Endothelial cell of umbilical vein (primary cell): ENCODE measurements around the gene LRRC70. TPM values are rescaled to one million over a fixed set of nuclear protein-coding genes. Genes with fewer than 3 reads are reported as not detected.

Experiments
- BruUV-seq: library from RNA; stranded (reverse); fragments of 400-500 nt; replicated peaks from 2 replicates; lab custom pipeline; 2021; lab: Mats Ljungman, UMichigan
- CTCF ChIA-PET: fragments of 300-600, 350-600 bp; sonication (Branson Sonifier 250); formaldehyde crosslinking; loops from one replicate; lab custom pipeline; 2021; ENCODE audit warnings: antibody characterized with exemption, inconsistent platforms; lab: Charles Lee
- POLR2A ChIA-PET: fragments of 300-600, 350-600 bp; sonication (Branson Sonifier 250); formaldehyde crosslinking; loops from one replicate; lab custom pipeline; 2021; ENCODE audit warnings: antibody characterized with exemption, inconsistent platforms; lab: Charles Lee
- DNase-seq: peaks from one replicate; pipeline ENCODE4 v3.0.0-alpha.2; 2011; ENCODE audit warnings: low read depth, low spot score
- FAIRE-seq: peaks from 2 replicates; lab custom pipeline; 2011; peaks lifted over from hg19 to GRCh38; lab: Jason Lieb, UNC
- H2AFZ ChIP-seq: 2 replicates; pipeline ENCODE4 v1.6.0; 2012; ENCODE audit warnings: low read depth, low read length, control low read depth, inconsistent platforms
- H3K27ac ChIP-seq: 2 replicates; pipeline ENCODE4 v1.5.1; 2011; ENCODE audit warnings: low read depth, mild to moderate bottlenecking, control low read depth, low read length, moderate library complexity; ENCODE audit not compliant: insufficient read depth
- H3K27me3 ChIP-seq, 2 experiments: 2 replicates each; pipeline versions ENCODE4 v1.6.0 to v1.6.1; 2011; ENCODE audit warnings: low read length in 2 of 2, mixed read lengths in 1 of 2; ENCODE audit not compliant: control insufficient read depth in 2 of 2, insufficient read depth in 2 of 2
- H3K36me3 ChIP-seq, 2 experiments: 2 replicates in 1 of 2; 3 replicates in 1 of 2; pipeline ENCODE4 v1.5.1; 2011; ENCODE audit warnings: low read length in 2 of 2, mild to moderate bottlenecking in 1 of 2, moderate library complexity in 1 of 2; ENCODE audit not compliant: control insufficient read depth in 2 of 2, insufficient read depth in 2 of 2; ENCODE audit errors: extremely low read depth in 1 of 2
- H3K4me1 ChIP-seq: 3 replicates; pipeline ENCODE4 v1.5.1; 2011; ENCODE audit warnings: mild to moderate bottlenecking, low read length; ENCODE audit not compliant: control insufficient read depth, insufficient read depth; ENCODE audit errors: extremely low read depth
- H3K4me2 ChIP-seq: 2 replicates; pipeline ENCODE4 v1.6.1; 2011; ENCODE audit warnings: low read length, control low read depth, mixed read lengths; ENCODE audit not compliant: insufficient read depth
- H3K4me3 ChIP-seq, 3 experiments: fragments of 200-600 bp in 1 of 3; sonication (generic), shearing (Covaris generic) in 1 of 3; replicated peaks in 1 of 3; 2 replicates each; pipeline ENCODE4 v1.5.1; 2011 to 2016; ENCODE audit warnings: control low read depth in 3 of 3, low read length in 3 of 3, mild to moderate bottlenecking in 2 of 3, inconsistent platforms in 1 of 3, low read depth in 1 of 3, moderate library complexity in 1 of 3; ENCODE audit not compliant: insufficient read depth in 1 of 3
- H3K79me2 ChIP-seq: 2 replicates; pipeline ENCODE4 v1.6.0; 2012; ENCODE audit warnings: low read length, inconsistent platforms; ENCODE audit not compliant: control insufficient read depth, insufficient read depth
- H3K9ac ChIP-seq: replicated peaks from 2 replicates; pipeline ENCODE3; 2011; ENCODE audit warnings: low read length, control low read depth; ENCODE audit not compliant: insufficient read depth; ENCODE audit errors: extremely low read depth
- H3K9me1 ChIP-seq: replicated peaks from 3 replicates; pipeline ENCODE4 v1.6.0; 2011; ENCODE audit warnings: mild to moderate bottlenecking, low read length; ENCODE audit not compliant: control insufficient read depth, insufficient read depth; ENCODE audit errors: extremely low read depth
- H3K9me3 ChIP-seq: replicated peaks from 2 replicates; pipeline ENCODE4 v1.5.1; 2012; ENCODE audit warnings: low read length, inconsistent platforms; ENCODE audit not compliant: control insufficient read depth, insufficient read depth
- H4K20me1 ChIP-seq: replicated peaks from 2 replicates; pipeline ENCODE3; 2011; ENCODE audit warnings: mild to moderate bottlenecking, low read length; ENCODE audit not compliant: control insufficient read depth, insufficient read depth; ENCODE audit errors: extremely low read depth
- CTCF ChIP-seq, 2 donors: IDR thresholded peaks; 1 replicate in 1 of 2; 2 replicates in 1 of 2; pipeline ENCODE4 v1.5.1; 2011; ENCODE audit warnings: low read length in 2 of 2, mild to moderate bottlenecking in 2 of 2, moderate library complexity in 2 of 2, control low read depth in 1 of 2, inconsistent platforms in 1 of 2, low read depth in 1 of 2; ENCODE audit not compliant: insufficient read depth in 1 of 2; ENCODE audit errors: extremely low read depth in 1 of 2
- EZH2 ChIP-seq: IDR thresholded peaks from 2 replicates; pipeline ENCODE4 v1.6.1; 2012; ENCODE audit warnings: borderline replicate concordance, low read depth, mild to moderate bottlenecking, moderate library complexity, low read length, inconsistent platforms; ENCODE audit not compliant: severe bottlenecking
- FOS ChIP-seq: IDR thresholded peaks from 2 replicates; pipeline ENCODE4 v1.6.1; 2011; ENCODE audit warnings: mild to moderate bottlenecking, low read length, moderate library complexity, borderline replicate concordance; ENCODE audit not compliant: insufficient read depth
- GATA2 ChIP-seq: IDR thresholded peaks from 2 replicates; pipeline ENCODE4 v1.7.0; 2011; ENCODE audit warnings: low read depth, mild to moderate bottlenecking, moderate library complexity, mixed read lengths, low read length; ENCODE audit not compliant: insufficient read length, insufficient read depth
- JUN ChIP-seq: IDR thresholded peaks from 2 replicates; pipeline ENCODE4 v1.6.1; 2011; ENCODE audit warnings: borderline replicate concordance, low read depth; ENCODE audit not compliant: insufficient read length, insufficient read depth
- MAX ChIP-seq: IDR thresholded peaks from 2 replicates; pipeline ENCODE4 v1.6.1; 2011; ENCODE audit not compliant: insufficient read depth, insufficient read length
- MYC ChIP-seq: IDR thresholded peaks from one replicate; pipeline ENCODE4 v1.6.1; 2011; ENCODE audit warnings: mild to moderate bottlenecking, low read depth, low read length
- POLR2A ChIP-seq: IDR thresholded peaks from 2 replicates; pipeline ENCODE4 v1.6.1; 2012; ENCODE audit warnings: low read depth, mild to moderate bottlenecking, control low read depth, low read length
- POLR2AphosphoS5 ChIP-seq: IDR thresholded peaks from 2 replicates; pipeline ENCODE4 v1.6.1; 2012; ENCODE audit warnings: low read depth, mild to moderate bottlenecking, control low read depth, low read length, moderate library complexity; ENCODE audit not compliant: insufficient read depth
- dilution Hi-C: fragments of 300-500 bp; cut with MboI; formaldehyde crosslinking; loops from one replicate; pipeline ENCODE4 v1.15.0; 2019; ENCODE audit warnings: low sequenced_read_pairs; ENCODE audit not compliant: extremely low pct_ligation_motif_present
- intact Hi-C: fragments of 100-400 bp; cut with micrococcal nuclease; formaldehyde crosslinking; loops from one replicate; pipeline ENCODE4 v1.10.0; 2022
- polyA plus RNA-seq, 4 experiments: library from polyadenylated mRNA; depleted of rRNA in 3 of 4; stranded (reverse) in 3 of 4; unstranded in 1 of 4; fragments of >200 nt; gene quantifications; 2 replicates each; pipeline versions ENCODE4 v1.2.1 to v1.2.3, GENCODE V29; 2011 to 2012; ENCODE audit warnings: missing spikeins in 1 of 4
- total RNA-seq: library from RNA; stranded (reverse); gene quantifications from 2 replicates; pipeline ENCODE4 v1.2.3, GENCODE V29; 2021

LRRC70 gene
- total and polyA plus RNA-seq, 2 donors (not counting 3 experiments of a cell fraction or from before 2014, with no cell fraction given): 24.5 to 32.6 TPM

- peak overlapping the region; percentile 100 for H3K9ac ChIP-seq
- H3K4me1 ChIP-seq: peaks cover 62% of the 10 kb centered on the region
- ChIA-PET CTCF (interaction anchor here (0.8 to 2.6 kb wide), 7 partner anchors 9 to 201 kb away, joined by 3 to 13 read pairs (median 3); no protein-coding TSS in a partner anchor), POLR2A (no interaction called here)
- peak overlapping the region in 1 of 3 experiments; percentile 99 for H3K4me3 ChIP-seq
- no peaks in the 10 kb centered on the region for H4K20me1 ChIP-seq
- DNase-seq (peak; percentile 32), FAIRE-seq (no peak)
- no peak for TF ChIP-seq MYC
- TF ChIP-seq GATA2: peak; percentile 90
- intact Hi-C loops (loop anchor here (2.0 to 5.0 kb wide), 3 partner anchors 80 to 270 kb away; partner anchors contain the start of genes IPO11 and KIF2A), dilution Hi-C loops (no loop called here)
- no peaks in the 10 kb centered on the region for H3K9me3 ChIP-seq
- peaks cover 41% of the 10 kb centered on the region for H3K79me2 ChIP-seq
- H3K4me2 ChIP-seq: peak overlapping the region; percentile 100
- H3K27me3 ChIP-seq: no peaks in the 10 kb centered on the region
- no peaks in the 10 kb centered on the region for H3K36me3 ChIP-seq
- H2AFZ ChIP-seq: no peak overlapping the region
- H3K27ac ChIP-seq: peak overlapping the region; percentile 88
- H3K9me1 ChIP-seq: no peaks in the 10 kb centered on the region
- BruUV-seq: no TSS peak
Measured at GRCh38 chr5:62577488-62577887, 1.1 kb upstream of the LRRC70 start.

GRCh38 chr5:62579761-62580160 is 1.1 kb downstream of the LRRC70 start:
- Histone ChIP-seq H4K20me1 (no peaks in the 10 kb centered on the region), H2AFZ (no peak overlapping the region), H3K4me2 (peak overlapping the region; percentile 100), H3K36me3 (no peaks in the 10 kb centered on the region), H3K4me1 (peaks cover 78% of the 10 kb centered on the region), H3K79me2 (peaks cover 55% of the 10 kb centered on the region), H3K9me3 (no peaks in the 10 kb centered on the region), H3K27ac (peak overlapping the region; percentile 88), H3K9me1 (no peaks in the 10 kb centered on the region), H3K9ac (peak overlapping the region; percentile 100), H3K4me3 (peak overlapping the region; percentile 51 to 99 (median 95)), H3K27me3 (no peaks in the 10 kb centered on the region)
- intact Hi-C loops: loop anchor here (2.0 to 5.0 kb wide), 3 partner anchors 82 to 272 kb away; partner anchors contain the start of gene KIF2A
- CTCF ChIA-PET: interaction anchor here (2.6 kb wide), 1 partner anchor 120 kb away, joined by 13 read pairs; no protein-coding TSS in a partner anchor
- TF ChIP-seq EZH2 (no peak), CTCF (IDR thresholded peaks at IDR 0.05; ENCODE audit: extremely low read depth in 1 of 2, insufficient read depth in 1 of 2, low read depth in 1 of 2, low read length in 2 of 2) (no peak), POLR2A (no peak), FOS (no peak), MAX (no peak), JUN (no peak), POLR2AphosphoS5 (no peak), MYC (no peak), GATA2 (no peak)
- TSS peak; percentile 9 for BruUV-seq
- dilution Hi-C loops: no loop called here
- FAIRE-seq: no peak
- POLR2A ChIA-PET: no interaction called here
- peak; percentile 63 for DNase-seq
